HG03135 (cell line): Measurements from ENCODE around the gene DHRS4.
"Not testable (repeated sequence)": the region's sequence is repeated elsewhere in the genome, so short reads cannot be mapped to it uniquely, and the experiment has no call there.

Source experiments
- ATAC-seq: cut with Tn5 transposase; IDR thresholded peaks from one replicate; pipeline ENCODE4 v1.9.1; 2021; ENCODE audit warnings: mild to moderate bottlenecking, moderate library complexity; ENCODE audit not compliant: unreplicated experiment

The DHRS4 gene

GRCh38 chr14:23939607-23940326, 13.8 kb upstream of the DHRS4 start:
- no peak for ATAC-seq

GRCh38 chr14:23941230-23941629, 12.3 kb upstream of the DHRS4 start:
- no peak for ATAC-seq

- no peak for ATAC-seq
Observed at GRCh38 chr14:23941669-23942068, 11.9 kb upstream of the DHRS4 start.

GRCh38 chr14:23942587-23942986, 11.0 kb upstream of the DHRS4 start:
- no peak for ATAC-seq

- not testable (repeated sequence) for ATAC-seq
Observed at GRCh38 chr14:23949069-23949468, 4.5 kb upstream of the DHRS4 start.

- no peak for ATAC-seq
Observed at GRCh38 chr14:23950411-23951135, 3.0 kb upstream of the DHRS4 start.

- ATAC-seq = not testable (repeated sequence)
Observed at GRCh38 chr14:23951136-23951466, 2.5 kb upstream of the DHRS4 start.

GRCh38 chr14:23951590-23952201, 1.9 kb upstream of the DHRS4 start:
- ATAC-seq = no peak

GRCh38 chr14:23953116-23953463, 480 bp upstream of the DHRS4 start:
- ATAC-seq = not testable (repeated sequence)

GRCh38 chr14:23954279-23954614, 677 bp downstream of the DHRS4 start:
- ATAC-seq = peak; percentile 13

GRCh38 chr14:23954965-23955364, 1.4 kb downstream of the DHRS4 start:
- ATAC-seq = not testable (repeated sequence)

- not testable (repeated sequence) for ATAC-seq
Observed at GRCh38 chr14:23955811-23956210, 2.2 kb downstream of the DHRS4 start.

- ATAC-seq = not testable (repeated sequence)
Observed at GRCh38 chr14:23957913-23958569, 4.5 kb downstream of the DHRS4 start.

- not testable (repeated sequence) for ATAC-seq
Observed at GRCh38 chr14:23960899-23961298, 7.3 kb downstream of the DHRS4 start.

GRCh38 chr14:23961704-23962103, 8.1 kb downstream of the DHRS4 start:
- ATAC-seq = not testable (repeated sequence)

- not testable (repeated sequence) for ATAC-seq
Observed at GRCh38 chr14:23969130-23969480, 15.5 kb downstream of the DHRS4 start.

- ATAC-seq = peak; percentile 74
Observed at GRCh38 chr14:23969481-23970282, 16.1 kb downstream of the DHRS4 start.

GRCh38 chr14:23970283-23970659, 16.7 kb downstream of the DHRS4 start:
- ATAC-seq = not testable (repeated sequence)

GRCh38 chr14:23973178-23973577, 19.6 kb downstream of the DHRS4 start:
- ATAC-seq = not testable (repeated sequence)

- ATAC-seq = not testable (repeated sequence)
Observed at GRCh38 chr14:23974041-23974440, 20.5 kb downstream of the DHRS4 start.

GRCh38 chr14:23977208-23977607, 23.6 kb downstream of the DHRS4 start:
- ATAC-seq = not testable (repeated sequence)
